GM21423 (cell line): ENCODE results near the gene STXBP4.
A peak's percentile ranks its signal among the peaks of the same experiment; 100 is the strongest.

Experiments used
- ATAC-seq: cut with Tn5 transposase; IDR thresholded peaks from one replicate; pipeline ENCODE4 v1.9.1; 2021; ENCODE audit warnings: mild to moderate bottlenecking, moderate library complexity; ENCODE audit not compliant: unreplicated experiment

The STXBP4 gene

DNA sequence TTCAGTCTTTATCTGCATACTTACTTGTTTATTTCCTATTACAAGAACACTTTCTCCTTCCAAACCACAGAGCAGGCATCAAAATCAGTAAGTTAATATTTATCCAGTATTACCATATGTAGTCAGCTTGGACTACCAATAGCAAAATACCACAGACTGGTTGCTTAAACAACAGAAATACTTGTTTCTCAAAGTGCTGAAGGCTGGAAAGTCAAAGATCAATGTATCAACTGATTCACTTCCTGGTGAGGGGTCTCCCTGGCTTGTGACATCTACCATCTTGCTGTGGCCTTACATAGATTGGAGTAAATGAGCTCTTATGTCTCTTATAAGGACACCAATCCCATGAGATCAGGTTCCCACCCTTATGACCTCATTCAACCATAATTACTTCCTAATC, 2.6 kb downstream of the STXBP4 start:
- no peak for ATAC-seq

DNA sequence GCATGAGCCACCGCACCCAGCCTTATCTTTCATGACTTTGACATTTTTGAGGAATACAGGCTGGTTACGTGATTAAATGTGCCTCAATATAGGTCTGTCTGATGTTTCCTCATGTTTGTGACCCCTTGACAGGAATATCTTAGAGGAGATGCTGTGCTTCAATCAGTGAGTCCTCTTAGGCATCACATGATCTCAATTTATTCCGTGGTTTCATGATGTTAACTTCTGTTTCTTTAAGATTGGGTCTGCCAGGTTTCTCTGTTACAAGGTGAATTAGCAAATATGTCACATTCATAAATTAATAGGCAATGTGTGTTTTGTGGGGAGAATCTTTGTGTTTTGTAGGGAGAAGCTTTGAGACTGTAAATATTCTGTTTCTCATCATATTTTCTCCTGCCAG, 3.3 kb downstream of the STXBP4 start:
- ATAC-seq, result no peak

DNA sequence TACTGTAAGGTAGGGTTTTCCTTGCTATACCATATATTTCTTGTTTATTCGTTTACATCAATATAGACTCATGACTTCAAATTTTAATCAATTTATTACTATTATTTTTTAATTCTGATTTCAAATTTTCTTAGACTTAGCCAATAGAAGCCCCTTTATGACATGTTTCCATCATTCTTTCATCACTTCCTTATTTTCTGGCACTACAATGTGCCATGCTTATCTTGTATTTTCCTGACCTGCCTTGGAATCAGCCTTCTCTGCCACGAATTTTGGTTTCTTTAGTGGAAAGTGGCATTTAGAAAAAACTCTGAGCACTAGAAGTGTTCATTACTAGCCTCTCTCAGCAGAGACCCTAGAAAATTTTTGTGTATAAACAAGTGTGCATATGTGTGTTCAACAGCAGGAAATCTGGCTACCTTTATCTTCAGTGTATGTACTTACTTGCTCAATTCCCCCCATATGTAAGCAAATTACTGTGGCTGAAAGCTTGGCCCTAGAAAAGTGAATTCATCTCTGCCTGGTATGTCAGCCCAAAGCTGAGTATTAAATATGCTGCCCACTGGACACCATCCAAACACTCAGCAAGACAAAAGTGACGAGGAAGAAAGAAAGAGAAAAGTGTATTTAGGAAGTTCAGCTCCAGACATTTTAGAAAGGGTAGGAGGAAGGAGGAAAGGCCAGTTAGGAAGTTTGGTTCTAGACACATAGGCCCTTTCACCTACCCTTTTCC, 4.0 kb downstream of the STXBP4 start:
- no peak for ATAC-seq

DNA sequence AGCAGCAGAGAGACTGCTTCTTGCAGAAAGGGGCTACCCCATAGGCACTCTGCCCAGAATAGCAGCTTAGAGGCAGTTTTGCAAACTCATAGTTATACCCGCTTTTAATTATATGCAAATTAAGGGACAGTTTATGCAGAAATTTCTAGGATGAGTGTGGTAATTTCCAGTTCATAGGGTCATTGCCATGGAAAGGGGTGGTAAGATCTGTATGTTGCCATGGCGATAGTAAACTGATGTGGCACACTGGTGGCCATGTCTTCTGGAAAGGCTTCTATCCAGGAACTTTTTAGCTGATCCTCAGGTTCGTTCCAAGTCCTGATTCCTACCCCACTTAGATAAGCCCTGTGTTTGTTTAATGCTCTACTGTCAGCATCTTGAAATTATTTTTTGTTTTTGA, 6.2 kb downstream of the STXBP4 start:
- no peak for ATAC-seq

DNA sequence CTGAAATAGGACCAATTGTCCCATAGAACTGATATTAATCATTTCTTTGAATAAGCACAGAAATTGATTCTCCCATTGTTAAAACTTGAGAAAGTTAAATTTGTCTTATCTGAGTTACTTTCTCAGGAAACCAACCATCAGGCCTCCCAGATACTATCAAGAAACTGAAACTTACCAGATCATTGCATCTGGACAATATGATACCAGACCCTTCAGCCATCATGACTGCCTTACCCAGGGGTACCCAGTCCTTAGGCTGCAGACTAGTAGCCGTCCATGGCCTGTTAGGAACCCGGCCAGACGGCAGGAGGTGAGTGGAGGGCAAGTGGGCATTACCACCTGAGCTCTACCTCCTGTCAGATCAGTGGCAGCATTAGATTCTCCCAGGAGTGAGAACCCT, 7.8 kb downstream of the STXBP4 start:
- ATAC-seq, result no peak

DNA sequence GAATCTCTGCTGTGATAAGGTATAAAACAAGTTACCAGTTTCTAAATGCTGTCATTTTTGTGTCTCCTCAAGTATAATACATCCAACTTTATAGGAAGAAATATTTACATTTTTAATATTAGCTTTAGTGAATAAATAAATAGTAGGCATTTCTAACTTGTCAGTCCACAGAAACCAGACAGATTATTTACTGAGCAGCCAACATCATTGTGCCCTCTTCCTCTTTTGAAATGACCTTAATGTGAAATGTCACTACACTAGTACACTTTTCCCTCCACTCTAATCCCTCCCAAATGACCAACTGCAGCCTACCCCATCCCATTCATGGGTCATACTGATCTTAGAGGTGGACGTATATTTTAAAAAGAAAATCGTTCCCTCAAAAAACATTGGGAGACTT, 9.2 kb downstream of the STXBP4 start:
- ATAC-seq, result no peak

DNA sequence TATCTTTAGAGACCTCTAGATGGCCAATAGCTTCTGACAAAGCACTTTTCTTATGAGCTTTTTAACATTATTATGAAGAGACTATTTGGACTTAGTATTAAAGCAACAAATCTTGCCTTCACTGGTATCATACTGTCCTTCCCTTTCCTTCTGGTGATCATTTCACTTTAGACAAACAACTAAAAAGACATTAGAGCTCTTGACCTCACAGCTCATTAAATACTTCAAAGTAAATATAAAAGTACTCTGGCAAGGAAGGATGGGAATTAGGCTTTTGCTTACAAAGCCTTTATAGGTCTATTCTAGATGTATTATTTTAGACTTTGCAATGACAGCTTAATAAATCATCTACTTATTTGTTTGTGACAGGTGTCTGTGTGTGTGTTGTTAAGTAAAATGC, 11.1 kb downstream of the STXBP4 start:
- ATAC-seq, result no peak

DNA sequence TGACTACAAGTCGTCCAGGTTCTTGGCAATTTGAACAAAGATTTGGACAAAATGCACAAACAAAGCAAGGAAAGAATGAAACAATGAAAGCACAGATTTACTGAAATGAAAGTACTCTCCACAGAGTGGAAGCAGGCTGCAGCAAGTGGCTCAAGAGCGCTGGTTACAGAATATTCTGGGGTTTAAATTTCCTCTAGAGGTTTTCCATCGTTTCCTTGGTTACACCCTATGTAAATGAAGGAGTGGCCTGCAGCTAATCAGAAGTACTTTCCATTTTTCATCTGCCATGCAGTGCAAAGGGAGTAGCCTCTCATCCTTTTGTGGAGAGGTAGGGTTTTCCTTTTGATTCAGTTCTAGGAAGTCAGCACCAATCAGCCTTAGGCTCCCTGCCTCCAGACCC, 11.8 kb downstream of the STXBP4 start:
- no peak for ATAC-seq

DNA sequence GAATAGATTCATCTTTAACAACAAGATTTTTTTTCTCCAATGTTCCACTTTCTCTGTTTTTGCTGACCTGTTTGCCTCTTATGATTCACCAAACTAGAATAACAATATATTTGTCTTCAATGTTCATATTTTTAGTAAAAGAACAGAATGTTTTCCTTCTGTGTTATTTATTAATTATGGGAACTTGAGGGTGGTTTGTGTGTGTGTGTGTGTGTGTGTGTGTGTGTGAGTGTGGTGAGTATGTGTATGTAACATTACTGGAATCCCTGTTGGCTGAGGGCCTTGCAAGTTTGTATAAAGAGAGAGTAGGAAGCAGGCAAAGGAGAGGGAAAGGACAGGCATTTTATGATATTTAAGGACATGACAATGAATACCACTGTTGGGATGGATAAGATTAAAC, 13.8 kb downstream of the STXBP4 start:
- ATAC-seq, result no peak

DNA sequence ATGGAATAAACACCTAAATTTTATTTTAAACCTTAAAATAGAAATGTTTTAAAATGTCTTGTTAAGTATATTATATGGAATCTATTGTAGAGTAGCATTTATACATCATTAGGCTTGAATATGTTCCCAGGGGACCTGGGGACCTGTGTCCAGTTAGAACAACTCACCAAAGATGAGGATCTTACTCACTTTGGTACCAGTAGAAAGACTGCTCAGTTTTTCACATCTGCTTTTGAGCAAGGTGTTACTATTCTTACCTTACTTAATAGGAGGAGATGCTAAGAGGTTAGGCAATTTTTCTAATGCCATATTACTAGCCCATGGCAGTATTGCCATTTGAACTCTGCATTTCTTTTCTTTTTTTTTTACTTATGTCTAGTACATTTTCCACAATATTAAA, 14.7 kb downstream of the STXBP4 start:
- no peak for ATAC-seq

DNA sequence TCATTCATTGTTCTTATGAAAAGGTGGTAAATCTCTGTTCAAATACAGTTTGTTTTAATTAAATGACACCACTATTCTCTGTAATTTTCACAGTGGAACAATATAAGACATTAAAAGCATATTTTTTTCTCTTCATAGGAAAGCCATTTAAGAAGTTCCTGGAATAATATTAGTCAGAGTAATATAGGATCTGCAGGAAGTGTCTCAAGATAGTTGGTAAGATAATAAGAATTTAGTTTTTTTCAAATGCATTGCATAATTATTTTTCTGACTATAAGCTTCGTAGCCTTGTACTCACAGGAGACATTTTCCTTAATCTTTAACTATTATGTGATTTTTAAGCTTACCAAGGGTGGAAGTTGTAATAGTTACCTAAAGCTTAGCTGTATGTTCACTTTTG, 16.9 kb downstream of the STXBP4 start:
- no peak for ATAC-seq

DNA sequence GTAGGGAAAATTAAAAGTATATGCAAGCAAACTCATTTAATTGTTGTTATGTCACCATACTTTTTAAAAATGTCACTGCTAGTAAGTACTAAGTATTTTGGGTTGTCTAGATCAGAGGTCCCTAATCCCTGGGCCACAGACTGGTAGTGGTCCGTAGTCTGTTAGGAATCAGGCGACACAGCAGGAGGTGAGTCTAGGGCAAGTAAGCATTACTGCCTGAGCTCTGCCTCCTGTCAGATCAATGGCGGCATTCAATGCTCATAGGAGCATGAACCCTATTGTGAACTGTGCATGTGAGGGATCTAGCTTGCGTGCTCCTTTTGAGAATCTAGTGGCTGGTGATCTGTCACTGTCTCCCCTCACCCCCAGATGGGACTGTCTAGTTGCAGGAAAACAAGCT, 21.6 kb downstream of the STXBP4 start:
- ATAC-seq, result no peak

DNA sequence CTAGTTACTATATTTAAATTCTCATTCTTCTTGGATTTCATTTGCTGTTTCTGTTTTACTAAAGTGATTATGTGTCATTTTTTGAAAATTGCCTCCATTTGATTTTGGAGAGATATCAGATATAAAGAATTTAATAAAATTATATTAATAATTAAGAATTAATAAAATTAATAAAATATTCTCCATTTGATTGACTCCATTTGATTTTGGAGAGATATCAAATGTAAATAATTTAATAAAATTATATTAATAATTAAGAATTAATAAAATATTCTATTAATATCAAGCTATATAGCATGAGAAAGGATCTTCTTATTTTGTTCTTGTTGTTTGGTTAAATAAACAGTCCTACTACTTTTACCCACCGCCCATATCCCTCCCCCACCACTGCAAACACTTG, 23.0 kb downstream of the STXBP4 start:
- ATAC-seq, result no peak

DNA sequence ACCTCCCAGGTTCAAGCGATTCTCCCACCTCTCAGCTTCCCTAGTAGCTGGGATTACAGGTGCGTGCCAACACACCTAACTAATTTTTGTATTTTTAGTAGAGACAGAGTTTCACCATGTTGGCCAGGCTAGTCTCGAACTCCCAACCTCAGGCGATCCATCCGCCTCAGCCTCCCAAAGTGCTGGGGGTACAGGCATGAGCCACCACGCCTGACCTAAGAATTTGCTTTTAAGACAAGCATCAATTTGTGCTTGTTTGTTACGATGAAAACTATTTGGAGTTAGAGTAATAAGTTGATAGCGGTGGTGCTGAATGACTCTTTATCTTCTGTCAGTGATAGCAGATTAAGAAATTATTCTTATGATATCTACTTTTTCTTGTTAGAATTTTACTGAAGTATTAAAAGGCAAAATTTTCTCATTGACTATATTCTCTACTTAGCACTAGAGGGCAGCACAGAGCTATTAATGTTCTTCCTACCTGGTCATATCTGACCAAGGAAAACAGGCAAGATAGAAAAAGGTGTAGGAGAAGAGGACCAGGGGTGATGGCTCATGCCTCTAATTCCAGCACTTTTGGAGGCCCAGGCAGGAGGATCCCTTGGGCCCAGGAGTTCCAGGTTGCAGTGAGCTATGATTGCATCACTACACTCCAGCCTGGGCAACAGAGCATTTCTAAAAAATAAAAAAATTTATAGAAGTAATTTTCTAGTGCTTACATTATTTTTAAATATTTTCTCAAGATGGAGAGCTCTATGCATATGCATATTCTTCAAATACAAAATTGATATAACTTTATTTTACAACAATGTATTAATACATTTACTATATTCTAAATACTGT, 24.5 kb downstream of the STXBP4 start:
- peak; percentile 52 for ATAC-seq

DNA sequence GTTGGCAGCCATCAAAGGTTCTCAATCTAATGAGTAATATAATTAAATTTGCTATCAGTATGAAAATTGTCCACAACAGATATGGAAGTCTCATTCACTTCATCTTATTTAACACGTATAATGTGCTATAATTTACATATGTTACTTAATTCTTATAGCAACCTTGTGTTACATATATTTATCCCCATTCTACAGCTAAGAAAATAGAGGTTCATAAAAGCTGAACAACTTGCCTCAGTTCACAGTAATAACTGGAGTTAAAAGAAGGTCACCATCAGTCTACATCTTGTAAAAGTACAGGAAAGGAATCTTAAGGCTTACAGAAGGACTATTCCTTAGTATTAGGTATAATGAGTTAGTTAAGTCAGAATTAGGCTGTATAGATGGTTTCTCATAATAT, 27.9 kb downstream of the STXBP4 start:
- no peak for ATAC-seq

DNA sequence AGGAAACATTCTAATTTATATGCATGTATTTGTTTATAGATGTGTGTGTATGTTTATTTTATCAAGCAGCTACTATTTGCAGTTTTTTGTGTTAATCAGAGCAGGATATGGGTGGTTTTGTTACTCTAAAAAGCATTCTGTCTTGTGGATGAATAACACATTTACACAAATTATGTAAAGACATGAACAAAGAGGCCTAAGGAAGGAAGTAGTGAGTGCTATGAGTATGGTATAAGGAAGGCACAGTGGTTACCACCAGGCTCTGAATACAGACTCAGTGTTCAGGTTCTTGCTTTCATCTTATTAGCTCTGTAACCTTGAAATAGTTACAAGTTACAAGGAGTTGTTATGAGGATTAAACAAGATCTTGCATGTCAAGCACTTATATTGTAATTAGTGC, 33.9 kb downstream of the STXBP4 start:
- ATAC-seq, result no peak

DNA sequence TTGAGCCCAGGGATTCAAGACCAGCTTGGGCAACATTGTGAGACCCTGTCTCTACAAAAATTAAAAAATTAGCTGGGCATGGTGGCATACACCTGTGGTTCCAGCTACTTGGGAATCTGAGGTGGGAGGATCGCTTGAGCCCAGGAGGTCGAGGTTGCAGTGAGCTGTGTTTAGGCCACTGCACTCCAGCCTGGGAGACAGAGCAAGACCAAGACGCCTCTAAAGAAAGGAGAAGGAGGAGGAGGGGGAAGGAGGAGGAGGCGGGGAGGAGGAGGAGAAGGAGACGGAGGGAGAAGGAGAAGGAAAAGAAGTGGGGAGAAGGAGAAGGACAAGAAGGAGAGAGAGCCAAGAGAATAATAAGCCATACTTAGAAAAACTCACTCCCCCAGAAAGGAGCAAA, 35.9 kb downstream of the STXBP4 start:
- no peak for ATAC-seq

DNA sequence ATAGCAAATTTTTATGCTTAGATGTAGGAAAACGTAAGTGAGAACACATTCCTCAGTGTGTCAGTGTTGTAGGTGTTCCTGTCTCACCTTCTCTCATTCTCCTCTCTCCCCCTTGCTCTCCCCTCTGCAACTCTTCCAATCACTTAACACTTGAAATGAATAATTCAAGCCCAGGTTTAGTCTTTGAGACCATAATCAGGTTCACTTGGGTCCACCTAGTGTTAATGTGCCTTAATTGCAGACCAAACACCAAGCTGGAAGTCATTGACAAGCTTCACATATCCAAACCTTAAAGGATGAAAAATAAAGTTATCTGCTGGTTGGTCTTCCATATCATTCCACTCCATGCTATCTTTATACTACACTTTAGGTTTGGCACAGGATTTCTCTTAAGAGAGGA, 37.0 kb downstream of the STXBP4 start:
- ATAC-seq, result no peak

DNA sequence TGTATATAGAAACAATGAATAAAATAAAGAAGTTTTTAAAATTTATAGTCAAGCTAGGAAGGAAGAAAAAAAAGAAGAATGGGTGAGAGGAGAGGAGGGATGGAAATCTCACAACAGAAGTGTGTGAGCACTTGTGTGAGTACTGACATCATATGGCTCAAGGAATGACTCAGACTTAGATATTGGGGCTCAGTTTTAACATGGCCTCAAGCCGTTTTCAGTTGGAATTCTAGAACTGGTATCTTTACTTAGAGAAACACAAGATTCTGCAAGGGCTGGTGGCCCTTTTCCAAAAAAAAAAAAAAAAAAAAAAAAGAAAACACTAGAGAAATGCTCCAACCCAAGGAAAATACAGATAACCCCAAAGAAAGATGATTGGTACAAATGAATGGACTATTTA, 55.1 kb downstream of the STXBP4 start:
- ATAC-seq, result no peak

DNA sequence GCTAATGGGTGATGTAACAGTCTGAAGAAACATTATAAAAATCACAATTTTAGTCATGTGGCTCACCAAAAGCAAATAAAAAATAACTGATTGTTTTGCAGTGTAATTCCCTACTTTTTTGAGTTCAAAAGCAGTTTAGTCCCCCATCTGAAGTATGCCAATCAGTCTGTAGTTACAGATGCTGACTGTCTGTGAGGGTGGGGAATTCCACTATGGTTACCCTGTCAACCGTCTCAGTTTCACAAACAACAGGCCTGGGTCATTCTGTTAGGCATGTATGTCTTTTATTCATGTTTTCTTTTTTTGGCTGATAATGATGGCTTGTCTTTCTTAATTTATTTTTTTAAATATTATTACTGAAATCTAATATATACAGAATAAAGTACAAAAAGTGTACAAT, 69.3 kb downstream of the STXBP4 start:
- ATAC-seq, result peak; percentile 98

DNA sequence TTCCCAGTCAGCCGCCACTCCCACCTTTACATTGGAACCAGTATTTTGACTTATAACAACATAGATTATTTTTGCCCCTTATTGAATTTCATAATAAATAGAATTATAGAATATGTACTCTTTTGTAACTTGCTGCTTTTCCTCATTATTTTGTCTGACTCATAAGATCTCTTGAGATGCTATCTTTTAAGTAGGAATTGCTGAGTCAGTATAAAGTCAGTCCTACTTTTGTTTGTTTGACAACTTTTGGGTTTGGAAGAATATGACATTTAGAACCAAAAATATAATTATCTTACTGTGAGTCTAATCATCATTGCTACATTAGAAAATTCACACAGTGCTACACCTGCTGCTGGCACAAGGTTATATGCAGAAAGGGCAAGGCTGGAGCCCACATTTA, 69.7 kb downstream of the STXBP4 start:
- no peak for ATAC-seq

DNA sequence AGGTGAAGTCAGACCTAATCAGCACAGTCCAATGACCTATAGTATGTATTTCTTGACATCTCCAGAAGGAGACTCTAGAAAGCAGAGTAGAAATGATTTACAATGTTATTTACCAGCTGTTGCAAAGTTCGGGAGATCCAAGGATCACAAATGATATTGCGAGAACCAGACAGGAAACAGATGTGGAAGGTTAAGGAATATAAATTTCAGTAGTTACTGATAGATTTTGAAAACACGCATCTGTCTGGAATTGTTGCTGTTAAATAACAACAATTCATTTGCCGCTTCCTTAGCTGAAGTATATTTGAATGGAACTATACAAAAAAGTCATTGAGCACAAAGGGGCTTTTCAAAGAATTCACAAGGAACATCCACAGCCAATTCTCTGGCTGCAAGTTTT, 72.0 kb downstream of the STXBP4 start:
- ATAC-seq, result no peak

DNA sequence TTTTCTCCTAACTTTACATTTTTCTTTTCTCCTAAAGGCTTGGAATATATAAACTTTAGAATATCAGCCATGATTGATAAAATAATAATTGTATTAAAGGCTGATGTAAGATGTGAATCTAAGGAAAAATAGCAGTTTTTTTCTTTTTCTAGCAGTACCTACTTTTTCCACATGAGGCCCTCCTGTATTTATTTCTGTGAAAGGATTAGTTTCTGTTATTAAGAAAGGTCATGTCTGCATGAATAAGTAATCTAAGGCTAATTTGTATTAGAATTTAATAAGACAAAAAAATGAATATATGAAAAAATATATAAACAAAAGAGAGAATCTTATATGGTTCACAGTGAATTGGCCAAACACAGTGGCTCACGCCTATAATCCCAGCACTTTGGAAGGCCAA, 85.3 kb downstream of the STXBP4 start:
- ATAC-seq, result no peak
